ES-I3 (cell line): ENCODE data around the gene SARS2.
"Not testable (repeated sequence)": the region's sequence is repeated elsewhere in the genome, so short reads cannot be mapped to it uniquely, and the experiment has no call there.

Source experiments
- H3K36me3 ChIP-seq: 2 replicates; pipeline ENCODE4 v1.6.1; 2013; ENCODE audit warnings: mild to moderate bottlenecking, low read length, control low read depth, moderate library complexity; ENCODE audit not compliant: insufficient read depth
- H3K4me1 ChIP-seq: 2 replicates; pipeline ENCODE4 v1.6.1; 2013; ENCODE audit warnings: mild to moderate bottlenecking, control low read depth, low read length; ENCODE audit not compliant: insufficient read depth
- H3K9ac ChIP-seq: 2 replicates; pipeline ENCODE4 v1.6.1; 2013; ENCODE audit warnings: low read depth, mild to moderate bottlenecking, low read length, moderate library complexity
- H3K9me3 ChIP-seq: 2 replicates; pipeline ENCODE4 v1.6.1; 2013; ENCODE audit warnings: mild to moderate bottlenecking, low read length, moderate library complexity; ENCODE audit not compliant: control insufficient read depth, insufficient read depth

The SARS2 gene

GRCh38 chr19:38880076-38880881 is 50.3 kb downstream of the SARS2 start:
- H3K9ac ChIP-seq, result no peak overlapping the region
- H3K36me3 ChIP-seq, result no peaks in the 10 kb centered on the region
- H3K9me3 ChIP-seq, result no peaks in the 10 kb centered on the region
- peaks cover 7% of the 10 kb centered on the region for H3K4me1 ChIP-seq

- Histone ChIP-seq H3K9ac (no peak overlapping the region), H3K9me3 (no peaks in the 10 kb centered on the region), H3K4me1 (peaks cover 7% of the 10 kb centered on the region), H3K36me3 (no peaks in the 10 kb centered on the region)
Observed at GRCh38 chr19:38879400-38879751, 51.2 kb downstream of the SARS2 start.

- H3K9ac ChIP-seq, result peak overlapping the region; percentile 45; the same call in 1 of the 2 replicates
- H3K9me3 ChIP-seq, result no peaks in the 10 kb centered on the region
- H3K4me1 ChIP-seq, result peaks cover 7% of the 10 kb centered on the region
- H3K36me3 ChIP-seq, result no peaks in the 10 kb centered on the region
Observed at GRCh38 chr19:38878575-38879399, 51.8 kb downstream of the SARS2 start.

GRCh38 chr19:38877781-38878574 is 52.6 kb downstream of the SARS2 start, which contains the start of gene RINL:
Gene RINL, minus strand, starts transcription at chr19:38878275. Its CDS starts 1,533 bp downstream, at chr19:38876742.
- peaks cover 7% of the 10 kb centered on the region for H3K4me1 ChIP-seq
- H3K9ac ChIP-seq, result peak within 1 kb of the TSS; percentile 45
- H3K9me3 ChIP-seq, result no peaks in the 10 kb centered on the region

GRCh38 chr19:38875656-38876395 is 54.7 kb downstream of the SARS2 start:
- peaks cover 7% of the 10 kb centered on the region for H3K4me1 ChIP-seq
- no peaks in the 10 kb centered on the region for H3K9me3 ChIP-seq
- H3K36me3 ChIP-seq, result no peaks in the 10 kb centered on the region
- H3K9ac ChIP-seq, result no peak overlapping the region

More at GRCh38 chr19:38877781-38878574, 52.6 kb downstream of the SARS2 start, which contains the start of gene RINL:
- H3K36me3 ChIP-seq, result no peaks in the 10 kb centered on the region

GRCh38 chr19:38873400-38873799 is 57.2 kb downstream of the SARS2 start:
- not testable (repeated sequence) for H3K9me3 ChIP-seq, H3K36me3 ChIP-seq, H3K4me1 ChIP-seq, H3K9ac ChIP-seq

GRCh38 chr19:38870612-38871011 is 60.0 kb downstream of the SARS2 start:
- peak overlapping the region; percentile 72; the same call in 1 of the 2 replicates for H3K9ac ChIP-seq
- no peaks in the 10 kb centered on the region for H3K9me3 ChIP-seq
- H3K36me3 ChIP-seq, result no peaks in the 10 kb centered on the region
- no peaks in the 10 kb centered on the region for H3K4me1 ChIP-seq

- no peaks in the 10 kb centered on the region; the same call in 1 of the 2 replicates for H3K4me1 ChIP-seq
- no peaks in the 10 kb centered on the region for H3K36me3 ChIP-seq
- peak overlapping the region; percentile 72; the same call in 1 of the 2 replicates for H3K9ac ChIP-seq
- H3K9me3 ChIP-seq, result no peaks in the 10 kb centered on the region
Observed at GRCh38 chr19:38869836-38870607, 60.5 kb downstream of the SARS2 start.

- H3K4me1 ChIP-seq, result no peaks in the 10 kb centered on the region; the same call in 1 of the 2 replicates
- peak overlapping the region; percentile 72; the same call in 1 of the 2 replicates for H3K9ac ChIP-seq
Observed at GRCh38 chr19:38869160-38869835, 61.3 kb downstream of the SARS2 start.

GRCh38 chr19:38868551-38868950 is 62.0 kb downstream of the SARS2 start:
- no peak overlapping the region; the same call in 1 of the 2 replicates for H3K9ac ChIP-seq
- H3K9me3 ChIP-seq, result no peaks in the 10 kb centered on the region
- H3K4me1 ChIP-seq, result no peaks in the 10 kb centered on the region; the same call in 1 of the 2 replicates
- no peaks in the 10 kb centered on the region for H3K36me3 ChIP-seq

More at GRCh38 chr19:38869160-38869835, 61.3 kb downstream of the SARS2 start:
- Histone ChIP-seq H3K9me3 (no peaks in the 10 kb centered on the region), H3K36me3 (no peaks in the 10 kb centered on the region)

GRCh38 chr19:38867171-38867780 is 63.3 kb downstream of the SARS2 start:
- H3K9ac ChIP-seq, result no peak overlapping the region
- H3K9me3 ChIP-seq, result no peaks in the 10 kb centered on the region
- no peaks in the 10 kb centered on the region for H3K36me3 ChIP-seq
- no peaks in the 10 kb centered on the region; the same call in 1 of the 2 replicates for H3K4me1 ChIP-seq
